ENCODE data around the gene SYNGR3. TPM values are rescaled to one million over a fixed set of nuclear protein-coding genes. Genes with fewer than 3 reads are reported as not detected.

Gene SYNGR3
- total and polyA plus RNA-seq, 10 donors: 0.85 to 11.4 (median 2.8) TPM

DNA sequence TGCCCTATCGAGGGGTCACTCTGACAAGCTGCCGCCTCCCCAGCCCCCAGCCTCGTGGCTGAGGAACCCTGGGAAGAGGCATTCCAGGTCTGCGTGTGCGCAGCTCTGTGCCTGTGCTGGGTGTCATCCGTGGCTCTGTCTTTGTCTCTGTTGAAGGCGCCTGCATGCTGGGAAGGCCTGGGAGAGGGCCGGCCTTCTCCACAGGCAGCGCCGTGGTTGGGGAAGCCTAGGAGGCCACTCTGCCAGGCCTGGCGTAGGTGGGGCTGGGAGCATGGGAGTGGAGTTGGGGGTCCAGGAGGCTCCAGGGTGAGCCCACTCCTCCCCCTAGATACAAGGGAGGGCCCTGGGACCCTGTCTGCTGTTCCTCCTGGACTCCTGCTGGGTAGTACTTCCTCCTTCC lies 40.3 kb downstream of the SYNGR3 start:
- no peak for TF ChIP-seq CTCF (IDR thresholded peaks at IDR 0.05 in 8 of 11, conservative IDR thresholded peaks at IDR 0.05 in 3 of 11)
- Histone ChIP-seq H3K4me3 (peak overlapping the region in 5 of 8 donors; percentile 0 to 87 (median 70)), H3K27ac (peak overlapping the region; percentile 15 to 90 (median 84)), H3K27me3 (replicated peaks in 1 of 7) (peaks cover 0 to 41% (median 7%) of the 10 kb centered on the region in 7 donors), H3K36me3 (peaks cover 0 to 15% (median 0%) of the 10 kb centered on the region in 6 donors), H3K9me3 (no peaks in the 10 kb centered on the region), H3K4me1 (peaks cover 8 to 95% (median 82%) of the 10 kb centered on the region in 6 donors)
- WGBS, 5 donors: 52 to 85% (median 76%) methylated on average over 7 to 11 of the region's 11 CpGs
- no peak for DNase-seq
- intact Hi-C loops (cut with DNase I; ENCODE audit: low total_unique reads): no loop called here

DNA sequence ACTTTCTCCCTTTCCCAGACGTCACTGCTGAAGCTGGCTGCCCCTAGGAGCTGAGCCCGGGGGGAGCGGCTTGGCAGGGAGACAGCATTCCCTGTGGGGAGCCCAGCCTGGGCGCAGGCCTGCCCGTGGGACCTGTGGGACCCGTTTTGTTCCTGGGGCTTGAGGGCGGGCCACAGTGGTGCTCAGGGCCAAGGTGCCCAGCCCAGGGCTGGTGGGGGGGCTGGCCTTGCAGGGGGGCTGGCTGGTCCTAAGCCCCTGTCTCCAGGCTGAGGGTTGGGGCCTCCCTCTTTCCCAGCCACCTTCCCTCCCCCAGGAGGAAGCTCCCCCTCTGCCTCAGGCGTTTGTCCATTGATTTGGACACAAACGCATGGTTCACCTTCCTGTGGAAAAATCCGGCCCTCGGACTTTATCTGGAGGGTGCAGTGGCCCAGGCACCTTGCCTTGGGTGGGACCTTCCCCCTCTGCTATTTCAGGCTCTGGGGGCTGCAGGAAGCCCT lies 41.4 kb downstream of the SYNGR3 start:
- peak overlapping the region in 1 of 8 donors; percentile 86 for H3K4me3 ChIP-seq
- no peaks in the 10 kb centered on the region for H3K9me3 ChIP-seq
- H3K27me3 ChIP-seq (replicated peaks in 1 of 7): peaks cover 0 to 37% (median 7%) of the 10 kb centered on the region in 7 donors
- intact Hi-C loops (cut with DNase I; ENCODE audit: low total_unique reads): no loop called here
- H3K4me1 ChIP-seq: peaks cover 16 to 95% (median 82%) of the 10 kb centered on the region in 6 donors
- peak overlapping the region; percentile 15 to 90 (median 84) for H3K27ac ChIP-seq
- peak; percentile 71 for DNase-seq
- 44 to 67% (median 62%) methylated on average over 8 to 11 of the region's 11 CpGs for WGBS, 5 donors
- peaks cover 0 to 18% (median 0%) of the 10 kb centered on the region in 6 donors for H3K36me3 ChIP-seq
- TF ChIP-seq CTCF (IDR thresholded peaks at IDR 0.05 in 8 of 11, conservative IDR thresholded peaks at IDR 0.05 in 3 of 11) (no peak), POLR2AphosphoS5 (IDR thresholded peaks at IDR 0.05) (peak; percentile 46 to 77 (median 57)), POLR2A (IDR thresholded peaks at IDR 0.05) (no peak)

DNA sequence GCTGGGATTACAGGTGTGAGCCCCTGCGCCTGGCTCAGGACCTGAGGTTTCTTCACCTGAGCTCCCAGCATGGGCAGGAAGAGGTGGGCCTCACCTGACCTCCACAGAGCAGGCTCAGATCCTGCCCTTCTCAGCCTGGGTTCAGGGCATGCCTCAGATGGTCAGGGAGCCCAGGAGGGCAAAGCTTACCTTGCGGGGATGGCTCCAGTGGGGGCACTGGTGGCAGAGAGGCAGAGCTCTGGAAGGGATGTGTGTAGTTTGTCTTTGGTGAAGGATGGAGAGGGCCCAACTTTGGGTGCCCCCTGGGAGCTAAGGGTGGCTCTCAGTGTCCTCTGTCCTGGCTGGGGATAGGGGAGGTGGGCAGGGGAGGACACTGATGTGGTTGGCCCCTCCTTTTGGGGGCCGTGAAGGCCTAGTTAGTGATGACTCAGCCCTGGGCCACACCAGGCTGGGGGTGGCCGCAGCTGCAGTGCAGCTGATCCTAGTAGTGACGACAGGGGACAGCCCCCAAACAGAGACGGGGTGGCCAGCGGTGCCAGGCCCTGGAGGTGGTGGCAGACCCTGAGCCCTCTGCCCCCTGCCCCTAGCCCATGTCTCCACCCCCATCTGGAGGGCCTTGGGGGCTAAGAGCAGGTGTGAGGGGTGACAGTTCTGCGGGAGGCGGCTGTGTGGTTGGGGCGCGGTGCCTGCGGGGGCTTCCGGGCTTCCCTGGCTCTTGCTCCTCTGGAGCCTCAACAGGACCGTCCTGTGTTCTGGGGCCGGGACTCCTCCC lies 42.7 kb downstream of the SYNGR3 start:
- peak overlapping the region in 6 of 8 donors; percentile 29 to 63 (median 39) for H3K4me3 ChIP-seq

More for the DNA sequence above, 42.7 kb downstream of the SYNGR3 start:
- Histone ChIP-seq H3K27me3 (replicated peaks in 1 of 7) (peaks cover 0 to 25% (median 2%) of the 10 kb centered on the region in 7 donors), H3K36me3 (peaks cover 0 to 32% (median 4%) of the 10 kb centered on the region in 6 donors), H3K27ac (peak overlapping the region; percentile 60 to 90 (median 84)), H3K4me1 (peaks cover 18 to 97% (median 79%) of the 10 kb centered on the region in 6 donors), H3K9me3 (no peaks in the 10 kb centered on the region)
- no peak for DNase-seq
- TF ChIP-seq POLR2A (IDR thresholded peaks at IDR 0.05) (no peak), CTCF (IDR thresholded peaks at IDR 0.05 in 8 of 11, conservative IDR thresholded peaks at IDR 0.05 in 3 of 11) (no peak), POLR2AphosphoS5 (IDR thresholded peaks at IDR 0.05) (peak in 1 of 3 donors; percentile 26)
- intact Hi-C loops (cut with DNase I; ENCODE audit: low total_unique reads): no loop called here
- 48 to 59% (median 49%) methylated on average over 5 to 15 of the region's 15 CpGs for WGBS, 5 donors

Measured in spleen (tissue), 11 donors.